HG02571 (cell line): ENCODE data around the gene CDC42BPB.

Experiments
- ATAC-seq: cut with Tn5 transposase; IDR thresholded peaks from one replicate; pipeline ENCODE4 v1.9.1; 2021; ENCODE audit warnings: mild to moderate bottlenecking, moderate library complexity; ENCODE audit not compliant: unreplicated experiment

The CDC42BPB gene

GRCh38 chr14:103019826-103020225, 37.5 kb downstream of the CDC42BPB start:
- ATAC-seq = no peak

- no peak for ATAC-seq
These were observed 38.1 kb downstream of the CDC42BPB start for GRCh38 chr14:103019236-103019635.

GRCh38 chr14:103016594-103016993, 40.8 kb downstream of the CDC42BPB start:
- no peak for ATAC-seq

- no peak for ATAC-seq
These were observed 41.3 kb downstream of the CDC42BPB start for GRCh38 chr14:103016071-103016470.

GRCh38 chr14:103015426-103015825, 41.9 kb downstream of the CDC42BPB start:
- no peak for ATAC-seq

- ATAC-seq = no peak
These were observed 42.7 kb downstream of the CDC42BPB start for GRCh38 chr14:103014466-103015228.

- no peak for ATAC-seq
These were observed 44.3 kb downstream of the CDC42BPB start for GRCh38 chr14:103013028-103013427.

GRCh38 chr14:103009559-103009958, 47.8 kb downstream of the CDC42BPB start:
- ATAC-seq = no peak

- ATAC-seq = no peak
These were observed 48.5 kb downstream of the CDC42BPB start for GRCh38 chr14:103008768-103009357.

- ATAC-seq = no peak
These were observed 49.2 kb downstream of the CDC42BPB start for GRCh38 chr14:103008126-103008525.

- ATAC-seq = no peak
These were observed 49.8 kb downstream of the CDC42BPB start for GRCh38 chr14:103007555-103007954.

- no peak for ATAC-seq
These were observed 50.3 kb downstream of the CDC42BPB start for GRCh38 chr14:103006991-103007520.

GRCh38 chr14:103006106-103006505, 51.2 kb downstream of the CDC42BPB start:
- no peak for ATAC-seq

- ATAC-seq = no peak
These were observed 53.5 kb downstream of the CDC42BPB start for GRCh38 chr14:103003850-103004249.

- ATAC-seq = no peak
These were observed 54.1 kb downstream of the CDC42BPB start for GRCh38 chr14:103003351-103003615.

GRCh38 chr14:103002578-103003350, 54.6 kb downstream of the CDC42BPB start:
- no peak for ATAC-seq

- no peak for ATAC-seq
These were observed 55.5 kb downstream of the CDC42BPB start for GRCh38 chr14:103001651-103002396.

- ATAC-seq = no peak
These were observed 56.1 kb downstream of the CDC42BPB start for GRCh38 chr14:103001226-103001625.

GRCh38 chr14:103000291-103000921, 56.9 kb downstream of the CDC42BPB start:
- no peak for ATAC-seq

GRCh38 chr14:102999227-102999895, 58.0 kb downstream of the CDC42BPB start:
- ATAC-seq = no peak
